HL-60 (cell line): ENCODE results near the gene BCL6B.

ENCODE experiments used
- CTCF ChIP-seq: IDR thresholded peaks from one replicate; pipeline ENCODE4 v1.5.1; 2011; ENCODE audit warnings: low read length, control low read depth, inconsistent platforms; ENCODE audit not compliant: insufficient read depth
- POLR2AphosphoS5 ChIP-seq: IDR thresholded peaks from 2 replicates; pipeline ENCODE4 v1.6.1; 2012; ENCODE audit warnings: low read depth
- REST ChIP-seq: IDR thresholded peaks from 2 replicates; pipeline ENCODE4 v1.6.1; 2012; ENCODE audit warnings: low read depth; ENCODE audit not compliant: insufficient replicate concordance
- SPI1 ChIP-seq: IDR thresholded peaks from 2 replicates; pipeline ENCODE4 v1.6.1; 2012; ENCODE audit warnings: low read depth, mild to moderate bottlenecking, borderline replicate concordance

GRCh38 chr17:7070712-7071111 is 47.9 kb downstream of the BCL6B start:
- no peak for TF ChIP-seq CTCF
- no peak for TF ChIP-seq REST
- TF ChIP-seq SPI1, result no peak
- no peak for TF ChIP-seq POLR2AphosphoS5
